GM06990 (cell line): ENCODE data around the gene ZNF467.

Experiments
- DNase-seq: peaks from one replicate; pipeline ENCODE4 v3.0.0-alpha.2; 2011; ENCODE audit not compliant: insufficient read length; ENCODE audit errors: extremely low read depth
- H3K27me3 ChIP-seq: replicated peaks from 2 replicates; pipeline ENCODE4 v1.6.0; 2011; ENCODE audit warnings: low read length; ENCODE audit not compliant: control insufficient read depth, insufficient read depth
- H3K36me3 ChIP-seq: 2 replicates; pipeline ENCODE4 v1.5.1; 2011; ENCODE audit warnings: low read length; ENCODE audit not compliant: control insufficient read depth, insufficient read depth
- H3K4me3 ChIP-seq: replicated peaks from 2 replicates; pipeline ENCODE4 v1.5.1; 2011; ENCODE audit warnings: low read depth, mild to moderate bottlenecking, control low read depth, low read length
- TF ChIP-seq, protein P1 (sequence below): IDR thresholded peaks from 2 replicates; pipeline ENCODE4 v1.5.1; 2011; ENCODE audit warnings: low read length, control low read depth, mild to moderate bottlenecking, inconsistent platforms; ENCODE audit not compliant: insufficient read depth, poor library complexity, severe bottlenecking

Gene ZNF467

DNA sequence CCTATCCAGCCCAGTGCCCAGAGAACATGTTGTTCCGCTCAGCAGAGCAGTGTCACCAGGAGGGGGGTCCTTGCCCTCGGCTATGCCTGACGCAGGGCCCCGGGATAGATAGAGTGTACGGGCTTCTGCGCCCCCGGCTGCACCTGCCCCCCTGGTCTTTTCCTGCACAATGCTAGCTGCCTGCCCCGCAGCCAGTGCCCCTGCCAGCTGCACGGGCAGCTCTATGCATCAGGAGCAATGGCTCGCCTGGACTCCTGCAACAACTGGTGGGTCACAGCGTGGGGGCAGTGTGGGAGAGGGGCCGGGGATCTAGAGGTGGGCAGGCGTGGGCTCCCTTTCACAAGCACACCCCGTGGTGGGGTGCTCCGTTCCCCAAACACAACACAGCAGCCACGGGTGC is 33.3 kb upstream of the ZNF467 start:
- TF ChIP-seq, protein P1, sequence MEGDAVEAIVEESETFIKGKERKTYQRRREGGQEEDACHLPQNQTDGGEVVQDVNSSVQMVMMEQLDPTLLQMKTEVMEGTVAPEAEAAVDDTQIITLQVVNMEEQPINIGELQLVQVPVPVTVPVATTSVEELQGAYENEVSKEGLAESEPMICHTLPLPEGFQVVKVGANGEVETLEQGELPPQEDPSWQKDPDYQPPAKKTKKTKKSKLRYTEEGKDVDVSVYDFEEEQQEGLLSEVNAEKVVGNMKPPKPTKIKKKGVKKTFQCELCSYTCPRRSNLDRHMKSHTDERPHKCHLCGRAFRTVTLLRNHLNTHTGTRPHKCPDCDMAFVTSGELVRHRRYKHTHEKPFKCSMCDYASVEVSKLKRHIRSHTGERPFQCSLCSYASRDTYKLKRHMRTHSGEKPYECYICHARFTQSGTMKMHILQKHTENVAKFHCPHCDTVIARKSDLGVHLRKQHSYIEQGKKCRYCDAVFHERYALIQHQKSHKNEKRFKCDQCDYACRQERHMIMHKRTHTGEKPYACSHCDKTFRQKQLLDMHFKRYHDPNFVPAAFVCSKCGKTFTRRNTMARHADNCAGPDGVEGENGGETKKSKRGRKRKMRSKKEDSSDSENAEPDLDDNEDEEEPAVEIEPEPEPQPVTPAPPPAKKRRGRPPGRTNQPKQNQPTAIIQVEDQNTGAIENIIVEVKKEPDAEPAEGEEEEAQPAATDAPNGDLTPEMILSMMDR, result no peak
- no peaks in the 10 kb centered on the region; the same call in 1 of the 2 replicates for H3K27me3 ChIP-seq
- DNase-seq, result no peak
- H3K36me3 ChIP-seq, result no peaks in the 10 kb centered on the region
- H3K4me3 ChIP-seq, result no peak overlapping the region

DNA sequence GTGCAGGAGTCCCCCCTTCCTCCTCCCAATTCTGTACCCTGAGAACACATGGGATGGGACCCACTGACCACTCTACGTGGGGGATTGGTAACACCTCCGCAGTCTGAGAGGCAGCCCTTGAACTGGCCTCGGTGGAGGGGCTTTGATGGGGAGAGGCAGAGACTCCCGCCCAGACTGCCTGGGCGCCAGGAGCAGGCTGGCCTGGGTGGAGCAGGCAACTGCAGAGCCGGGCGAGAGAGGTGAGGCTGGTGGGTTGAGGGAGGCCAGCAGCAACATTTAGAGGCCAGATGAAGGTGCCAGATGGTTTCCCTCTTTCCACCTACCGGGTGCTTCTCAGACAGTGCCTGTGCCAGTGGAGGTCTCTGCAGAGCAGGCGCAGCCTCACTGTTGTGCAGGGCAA is 30.7 kb upstream of the ZNF467 start:
- Histone ChIP-seq H3K4me3 (no peak overlapping the region), H3K27me3 (no peaks in the 10 kb centered on the region), H3K36me3 (no peaks in the 10 kb centered on the region)
- TF ChIP-seq, protein P1, result no peak
- no peak for DNase-seq

DNA sequence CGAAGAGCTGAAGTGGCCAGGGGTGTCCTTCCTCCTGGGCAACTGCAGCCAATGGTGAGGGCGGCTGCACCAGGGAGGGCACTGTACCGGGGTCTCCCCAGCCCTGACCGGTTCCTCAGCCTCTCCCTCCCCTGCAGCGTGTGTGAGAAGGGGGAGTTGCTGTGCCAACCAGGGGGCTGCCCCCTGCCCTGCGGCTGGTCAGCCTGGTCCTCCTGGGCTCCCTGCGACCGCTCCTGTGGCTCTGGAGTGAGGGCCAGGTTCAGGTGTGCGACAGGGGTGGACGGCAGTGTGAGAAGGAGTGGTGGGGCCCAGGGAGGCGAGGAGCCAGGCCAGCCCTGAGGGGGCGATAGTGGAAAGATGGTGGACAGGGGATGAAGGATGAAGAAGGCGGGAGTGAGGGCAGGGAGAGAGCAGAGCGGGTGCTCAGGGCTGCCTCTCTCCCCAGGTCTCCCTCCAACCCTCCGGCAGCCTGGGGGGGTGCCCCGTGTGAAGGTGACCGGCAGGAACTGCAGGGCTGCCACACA is 30.2 kb upstream of the ZNF467 start:
- DNase-seq, result no peak
- Histone ChIP-seq H3K4me3 (no peak overlapping the region), H3K27me3 (no peaks in the 10 kb centered on the region), H3K36me3 (no peaks in the 10 kb centered on the region)
- TF ChIP-seq, protein P1, result no peak

DNA sequence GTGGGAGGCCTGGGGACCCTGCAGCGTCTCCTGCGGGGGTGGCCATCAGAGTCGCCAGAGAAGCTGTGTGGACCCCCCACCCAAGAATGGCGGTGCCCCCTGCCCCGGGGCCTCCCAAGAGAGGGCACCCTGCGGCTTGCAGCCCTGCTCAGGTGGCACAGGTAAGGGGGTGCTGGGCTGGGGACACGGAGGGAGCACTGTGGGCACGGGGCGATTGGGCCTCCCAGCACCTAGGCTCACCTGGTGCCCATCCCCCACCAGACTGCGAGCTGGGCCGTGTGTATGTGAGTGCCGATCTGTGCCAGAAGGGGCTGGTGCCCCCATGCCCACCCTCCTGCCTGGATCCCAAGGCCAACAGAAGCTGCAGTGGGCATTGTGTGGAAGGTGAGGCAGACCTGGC is 29.6 kb upstream of the ZNF467 start:
- no peak overlapping the region for H3K4me3 ChIP-seq
- no peaks in the 10 kb centered on the region for H3K27me3 ChIP-seq
- DNase-seq, result no peak
- H3K36me3 ChIP-seq, result no peaks in the 10 kb centered on the region
- TF ChIP-seq, protein P1, result no peak

DNA sequence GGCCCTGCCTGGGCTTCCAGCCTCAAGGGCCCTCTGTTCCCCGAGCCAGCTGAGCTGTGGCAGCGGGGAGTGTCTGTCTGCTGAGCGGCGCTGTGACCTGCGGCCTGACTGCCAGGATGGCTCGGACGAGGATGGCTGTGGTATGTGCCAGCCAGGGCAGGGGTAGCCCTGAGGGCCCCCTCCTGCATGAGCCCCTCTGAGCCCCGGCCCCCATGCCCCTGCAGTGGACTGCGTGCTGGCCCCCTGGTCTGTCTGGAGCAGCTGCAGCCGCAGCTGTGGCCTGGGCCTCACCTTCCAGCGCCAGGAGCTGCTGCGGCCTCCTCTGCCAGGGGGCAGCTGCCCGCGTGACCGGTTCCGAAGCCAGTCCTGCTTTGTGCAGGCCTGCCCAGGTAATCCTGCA is 28.4 kb upstream of the ZNF467 start:
- TF ChIP-seq, protein P1, result no peak
- Histone ChIP-seq H3K27me3 (no peaks in the 10 kb centered on the region), H3K4me3 (no peak overlapping the region), H3K36me3 (no peaks in the 10 kb centered on the region)
- DNase-seq, result no peak

DNA sequence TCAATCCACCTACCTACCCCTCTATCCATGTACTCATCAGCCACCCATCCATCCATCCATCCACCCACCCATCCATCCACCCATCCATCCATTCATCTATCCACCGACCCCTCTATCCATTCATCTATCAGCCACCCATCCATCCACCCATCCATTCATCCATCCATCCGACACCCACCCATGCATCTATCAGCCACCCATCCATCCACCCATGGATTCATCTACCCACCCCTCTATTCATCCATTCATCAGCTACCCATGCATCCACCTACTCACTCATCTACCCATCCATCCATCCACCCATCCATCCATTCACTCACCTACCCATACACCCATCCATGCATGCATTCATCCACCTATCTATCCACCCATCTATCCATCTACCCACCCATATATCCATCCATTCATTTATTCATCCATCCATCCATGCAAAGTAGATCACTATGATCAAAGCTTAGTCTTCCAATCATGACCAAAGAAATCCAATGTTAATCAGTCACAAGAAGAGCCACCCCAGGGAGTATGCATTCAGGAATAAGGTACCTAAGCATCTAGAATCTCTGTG is 27.7 kb upstream of the ZNF467 start:
- no peak for DNase-seq
- no peaks in the 10 kb centered on the region for H3K36me3 ChIP-seq
- TF ChIP-seq, protein P1, result no peak
- no peaks in the 10 kb centered on the region for H3K27me3 ChIP-seq
- no peak overlapping the region for H3K4me3 ChIP-seq
